ENCODE data around the gene IFNAR2.

DNA sequence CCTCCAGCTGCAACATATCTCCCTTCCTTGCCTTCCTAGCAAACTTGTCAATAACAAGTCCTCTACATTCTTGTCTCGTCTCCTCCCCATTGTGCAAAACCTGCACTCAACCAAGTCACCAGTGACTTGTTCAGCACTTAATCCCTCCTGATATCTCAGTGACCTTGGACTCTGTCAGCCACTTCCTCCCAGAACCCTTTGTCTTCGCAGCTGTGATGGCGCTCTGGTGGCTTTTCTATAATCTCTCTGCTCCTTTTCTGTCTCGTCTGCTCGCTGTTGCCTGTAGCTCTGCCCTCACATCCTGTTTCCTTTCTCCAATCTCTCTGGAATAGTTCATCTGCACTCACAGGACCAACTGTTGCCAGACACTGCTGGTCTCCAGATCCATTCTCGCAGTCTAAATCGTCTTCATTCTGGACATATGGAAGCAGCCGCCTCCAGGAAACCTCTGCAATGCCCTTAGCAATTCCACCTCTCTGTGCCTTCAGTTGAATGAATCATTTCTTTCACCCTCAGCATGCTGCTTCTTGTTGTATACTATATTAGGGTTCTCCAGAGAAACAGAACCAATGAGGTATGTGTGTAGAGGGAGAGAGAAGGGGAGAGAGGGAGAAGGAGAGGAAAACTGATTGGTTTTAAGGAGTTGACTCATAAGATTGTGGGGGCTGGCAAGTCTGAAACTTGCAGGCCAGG is 17.4 kb upstream of the IFNAR2 start:
- no peak for TF ChIP-seq SUZ12 (IDR thresholded peaks at IDR 0.05; ENCODE audit: extremely low read depth, insufficient read depth, insufficient read length)
- no peak for TF ChIP-seq YY1 (IDR thresholded peaks at IDR 0.05; ENCODE audit: insufficient read depth, insufficient read length)

Data from NT2/D1 (cell line).